NT2/D1 (cell line): ENCODE data around the gene PHACTR3.

Source experiments
- YY1 ChIP-seq: IDR thresholded peaks from 2 replicates; pipeline ENCODE4 v1.6.1; 2011; ENCODE audit not compliant: insufficient read length, insufficient read depth
- ZNF274 ChIP-seq: IDR thresholded peaks from 2 replicates; pipeline ENCODE4 v1.6.1; 2011; ENCODE audit warnings: mild to moderate bottlenecking, low read depth, low read length

GRCh38 chr20:59836767-59837166, 232.4 kb downstream of the PHACTR3 start:
- no peak for TF ChIP-seq ZNF274
- no peak for TF ChIP-seq YY1
